Thymus (tissue), 11 donors: ENCODE results near the gene GGT6. TPM values are rescaled to one million over a fixed set of nuclear protein-coding genes. Genes with fewer than 3 reads are reported as not detected.
"Not testable (repeated sequence)": the region's sequence is repeated elsewhere in the genome, so short reads cannot be mapped to it uniquely, and the experiment has no call there.

Experiments used
- DNase-seq, 9 donors: peaks; one replicate each; pipeline ENCODE4 v3.0.0-alpha.2; 2013; ENCODE audit warnings: low spot score in 9 of 9, low read depth in 6 of 9, missing footprints in 1 of 9
- H3K27ac ChIP-seq, 2 donors: one replicate each; pipeline ENCODE4 v1.5.1; 2013; ENCODE audit warnings: control low read depth in 1 of 2, low read depth in 1 of 2, low read length in 1 of 2, mild to moderate bottlenecking in 1 of 2, moderate library complexity in 1 of 2
- H3K27me3 ChIP-seq, 2 donors: one replicate each; pipeline ENCODE4 v1.5.1; 2013; ENCODE audit warnings: low read length in 1 of 2; ENCODE audit not compliant: control insufficient read depth in 2 of 2, insufficient read depth in 1 of 2
- H3K36me3 ChIP-seq, 2 donors: one replicate each; pipeline ENCODE4 v1.5.1; 2013; ENCODE audit warnings: low read length in 1 of 2, mild to moderate bottlenecking in 1 of 2, moderate library complexity in 1 of 2; ENCODE audit not compliant: control insufficient read depth in 2 of 2, insufficient read depth in 2 of 2
- H3K4me1 ChIP-seq, 2 donors: one replicate each; pipeline ENCODE4 v1.5.1; 2013; ENCODE audit warnings: low read length in 2 of 2; ENCODE audit not compliant: control insufficient read depth in 2 of 2, insufficient read depth in 2 of 2
- H3K4me3 ChIP-seq, 2 donors: one replicate each; pipeline ENCODE4 v1.5.1; 2013; ENCODE audit warnings: low read length in 2 of 2, control low read depth in 1 of 2, mild to moderate bottlenecking in 1 of 2
- H3K9me3 ChIP-seq, 2 donors: one replicate each; pipeline ENCODE4 v1.5.1; 2013; ENCODE audit warnings: low read length in 1 of 2, mild to moderate bottlenecking in 1 of 2; ENCODE audit not compliant: control insufficient read depth in 2 of 2, insufficient read depth in 1 of 2
- WGBS: extraction: QIAGEN DNeasy Blood & Tissue Kit; methylation state at CpG from one replicate; pipeline ENCODE4 v1.1.7; 2013; 5-methylcytosine and 5-hydroxymethylcytosine counted together
- polyA plus RNA-seq: library from polyadenylated mRNA; stranded (reverse); fragments of 200-250 nt; gene quantifications from one replicate; pipeline ENCODE4 v1.2.3, GENCODE V29; 2013
- total RNA-seq: library from RNA; stranded (reverse); fragments of 120-200 nt; gene quantifications from one replicate; pipeline ENCODE4 v1.2.4, GENCODE V29; 2013
- donor health status: healthy.

The GGT6 gene
- total and polyA plus RNA-seq, 2 donors = 0.90 to 3.7 TPM

DNA sequence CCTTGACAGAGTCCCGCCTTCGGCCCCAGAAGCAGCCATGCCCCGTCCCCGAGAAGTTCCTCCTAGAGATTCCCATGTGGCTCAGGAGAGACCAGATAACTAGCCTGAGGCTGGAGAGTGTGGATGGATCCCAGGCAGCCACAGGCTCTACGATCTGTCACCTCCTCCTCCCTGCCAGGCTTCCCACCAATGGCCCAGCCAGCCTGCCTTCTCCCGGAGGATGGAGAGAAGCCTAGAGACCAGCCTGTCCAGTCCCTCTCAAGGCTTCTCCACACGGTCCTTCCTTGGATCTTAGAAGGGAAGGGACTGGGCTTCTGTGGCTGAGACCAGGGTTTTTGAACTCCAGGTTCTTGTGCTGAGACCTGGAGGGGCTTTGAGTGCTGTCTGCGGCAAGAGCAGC is 22.3 kb upstream of the GGT6 start:
- Histone ChIP-seq H3K36me3 (no peaks in the 10 kb centered on the region), H3K9me3 (no peaks in the 10 kb centered on the region), H3K27ac (no peak overlapping the region), H3K4me3 (no peak overlapping the region), H3K4me1 (peaks cover 0 to 8% of the 10 kb centered on the region in 2 donors), H3K27me3 (peaks cover 35 to 74% of the 10 kb centered on the region in 2 donors)
- 89% methylated on average over 8 of the region's 8 CpGs for WGBS
- DNase-seq = no peak

DNA sequence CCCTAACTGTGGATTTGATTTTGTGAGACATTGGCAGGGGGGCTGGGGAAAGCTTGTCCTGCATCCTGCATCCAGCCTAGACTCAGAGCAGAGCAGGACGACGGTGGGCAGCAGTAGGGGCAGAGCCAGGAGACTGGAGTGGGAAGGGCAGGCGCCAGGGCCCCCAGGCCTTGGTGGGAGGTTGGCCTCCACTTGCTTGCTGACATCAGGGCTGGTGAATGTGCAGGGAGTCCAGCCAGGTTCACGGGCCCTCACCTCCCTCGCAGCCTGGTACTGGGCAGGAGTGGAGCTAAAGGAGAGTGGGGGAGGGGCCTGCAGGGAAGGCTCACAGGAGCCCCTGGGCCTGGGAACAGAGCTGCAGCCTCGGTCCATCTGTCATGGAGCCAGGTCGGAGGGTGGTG is 21.7 kb upstream of the GGT6 start:
- no peaks in the 10 kb centered on the region for H3K9me3 ChIP-seq
- peaks cover 0 to 13% of the 10 kb centered on the region in 2 donors for H3K4me1 ChIP-seq
- 84% methylated on average over 7 of the region's 7 CpGs for WGBS
- no peak overlapping the region for H3K27ac ChIP-seq
- H3K27me3 ChIP-seq = peaks cover 34 to 73% of the 10 kb centered on the region in 2 donors
- DNase-seq = no peak
- no peak overlapping the region for H3K4me3 ChIP-seq
- no peaks in the 10 kb centered on the region for H3K36me3 ChIP-seq

DNA sequence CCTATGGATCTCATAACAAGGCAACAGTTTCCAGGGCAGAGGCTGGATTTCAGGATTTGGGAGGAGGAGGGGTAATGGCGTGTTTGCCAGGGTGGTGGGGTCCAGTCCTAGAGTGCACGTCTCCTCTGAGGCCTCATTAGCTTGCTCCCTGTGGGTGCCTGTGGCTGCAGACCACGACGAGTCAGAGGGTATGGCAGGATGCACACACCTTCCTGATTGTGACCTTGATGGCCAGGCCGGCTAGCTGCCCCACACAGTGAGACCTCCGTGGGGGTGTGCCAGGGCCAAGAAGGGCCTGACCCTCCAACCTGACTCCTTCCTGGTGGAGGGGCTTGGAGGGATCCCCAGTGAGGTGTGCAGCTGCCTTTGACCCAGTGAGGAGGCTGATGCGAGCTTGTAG is 19.9 kb upstream of the GGT6 start:
- H3K9me3 ChIP-seq = no peaks in the 10 kb centered on the region
- peaks cover 24 to 69% of the 10 kb centered on the region in 2 donors for H3K27me3 ChIP-seq
- H3K4me3 ChIP-seq = no peak overlapping the region
- H3K36me3 ChIP-seq = no peaks in the 10 kb centered on the region
- no peak overlapping the region for H3K27ac ChIP-seq
- DNase-seq = no peak
- H3K4me1 ChIP-seq = peaks cover 0 to 19% of the 10 kb centered on the region in 2 donors
- WGBS = 60% methylated on average over 7 of the region's 7 CpGs

DNA sequence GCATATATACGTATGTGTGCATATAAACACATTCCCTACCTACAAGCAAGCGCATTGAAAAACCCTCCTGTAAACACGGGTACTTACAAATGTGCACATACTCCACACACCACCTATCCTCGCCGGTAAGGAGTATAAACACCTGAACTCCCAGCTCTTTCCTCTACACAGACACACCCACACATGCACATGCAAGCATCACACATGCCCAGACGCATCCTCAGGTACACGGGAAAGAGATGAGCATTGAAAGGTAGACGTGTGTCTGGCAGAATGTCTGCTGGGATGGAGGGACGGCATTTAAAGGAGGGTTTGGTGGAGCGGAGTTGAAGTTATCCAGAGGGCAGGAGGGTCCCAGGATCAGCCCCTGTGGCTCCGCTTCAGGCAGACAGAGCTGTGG is 19.3 kb upstream of the GGT6 start:
- H3K4me3 ChIP-seq = no peak overlapping the region
- DNase-seq = no peak
- WGBS = 86% methylated on average over 11 of the region's 11 CpGs

DNA sequence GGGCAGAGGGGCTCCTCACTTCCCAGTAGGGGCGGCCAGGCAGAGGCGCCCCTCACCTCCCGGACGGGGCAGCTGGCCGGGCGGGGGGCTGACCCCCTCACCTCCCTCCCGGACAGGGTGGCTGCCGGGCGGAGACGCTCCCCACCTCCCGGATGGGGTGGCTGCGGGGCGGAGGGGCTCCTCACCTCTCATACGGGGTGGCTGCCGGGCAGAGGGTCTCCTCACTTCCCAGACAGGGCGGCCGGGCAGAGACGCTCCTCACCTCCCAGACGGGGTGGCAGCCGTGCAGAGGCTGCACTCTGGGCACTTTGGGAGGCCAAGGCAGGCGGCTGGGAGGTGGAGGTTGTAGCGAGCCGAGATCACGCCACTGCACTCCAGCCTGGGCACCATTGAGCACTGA is 18.0 kb upstream of the GGT6 start:
- peaks cover 10 to 54% of the 10 kb centered on the region in 2 donors for H3K27me3 ChIP-seq
- H3K4me1 ChIP-seq = peaks cover 0 to 11% of the 10 kb centered on the region in 2 donors
- not testable (repeated sequence) for DNase-seq, H3K9me3 ChIP-seq, H3K4me3 ChIP-seq, H3K36me3 ChIP-seq, H3K27ac ChIP-seq
- 94% methylated on average over 22 of the region's 24 CpGs for WGBS

More for the DNA sequence above, 19.3 kb upstream of the GGT6 start:
- Histone ChIP-seq H3K9me3 (no peaks in the 10 kb centered on the region), H3K27me3 (peaks cover 18 to 64% of the 10 kb centered on the region in 2 donors), H3K36me3 (no peaks in the 10 kb centered on the region), H3K4me1 (peaks cover 0 to 17% of the 10 kb centered on the region in 2 donors), H3K27ac (no peak overlapping the region)

DNA sequence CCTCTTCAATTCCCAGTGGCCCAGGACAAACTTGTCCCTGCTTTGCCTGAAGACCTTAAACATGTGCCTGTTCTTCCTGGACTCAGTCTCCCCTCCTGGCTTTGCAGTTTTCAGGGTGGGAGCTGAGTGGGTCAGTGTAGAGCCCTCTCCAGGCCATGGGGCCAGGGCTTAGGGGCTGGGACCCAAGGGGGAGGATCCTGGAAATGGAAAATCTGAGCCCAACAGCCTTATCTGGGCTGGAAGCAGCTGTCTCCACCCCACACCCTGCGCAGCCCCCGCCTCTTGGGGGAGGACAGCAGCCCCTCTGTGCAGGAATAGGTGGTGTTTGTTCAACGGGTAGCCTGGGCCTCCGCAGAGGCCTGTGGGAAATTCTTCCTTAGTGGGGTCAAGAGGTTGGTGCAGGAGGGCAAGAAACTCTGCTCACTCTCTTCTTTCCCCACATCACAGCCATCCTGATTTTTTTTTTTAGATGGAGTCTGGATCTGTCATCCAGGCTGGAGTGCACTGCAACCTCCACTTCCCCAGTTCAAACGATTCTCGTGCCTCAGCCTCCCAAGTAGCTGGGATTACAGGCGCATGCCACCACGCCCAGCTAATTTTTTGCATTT is 17.1 kb upstream of the GGT6 start:
- Histone ChIP-seq H3K4me1 (peaks cover 0 to 11% of the 10 kb centered on the region in 2 donors), H3K9me3 (peaks cover 0 to 3% of the 10 kb centered on the region in 2 donors), H3K27me3 (peaks cover 1 to 45% of the 10 kb centered on the region in 2 donors), H3K36me3 (no peaks in the 10 kb centered on the region), H3K27ac (no peak overlapping the region), H3K4me3 (no peak overlapping the region)
- WGBS = 87% methylated on average over 8 of the region's 8 CpGs
- no peak for DNase-seq

DNA sequence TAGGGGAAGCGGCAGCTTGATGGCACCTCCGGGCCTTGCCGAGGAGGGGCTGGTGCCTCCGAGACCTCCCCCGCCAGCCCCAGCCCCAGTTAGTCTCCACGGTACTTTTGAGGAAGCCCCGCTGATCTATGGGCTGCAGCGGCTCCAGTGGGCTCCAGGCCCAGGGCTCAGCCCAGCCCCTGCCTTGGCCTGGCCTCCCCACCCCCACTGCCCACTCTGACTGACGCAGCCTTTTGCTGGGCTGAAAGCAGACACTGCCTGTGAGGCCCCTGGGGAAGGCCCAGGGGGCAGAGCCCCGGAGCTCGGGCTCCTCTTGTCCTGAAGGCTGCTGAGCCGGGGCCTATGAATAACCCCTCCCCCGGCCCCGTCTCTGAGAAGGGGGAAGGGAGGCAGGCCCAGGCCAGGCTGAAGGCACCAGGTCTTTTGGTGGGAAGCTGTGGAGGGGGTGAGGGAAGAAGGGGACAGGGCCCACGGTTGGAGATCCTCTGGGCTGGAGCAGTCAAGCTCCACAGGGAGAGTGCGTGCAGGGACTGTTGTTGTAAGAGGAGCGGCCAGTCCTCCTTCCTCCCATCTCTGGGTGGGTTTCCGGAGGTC is 16.4 kb upstream of the GGT6 start:
- peaks cover 0 to 3% of the 10 kb centered on the region in 2 donors for H3K9me3 ChIP-seq
- 86% methylated on average over 18 of the region's 18 CpGs for WGBS
- peaks cover 0 to 11% of the 10 kb centered on the region in 2 donors for H3K4me1 ChIP-seq
- no peak for DNase-seq
- H3K27me3 ChIP-seq = peaks cover 0 to 39% of the 10 kb centered on the region in 2 donors
- H3K4me3 ChIP-seq = no peak overlapping the region
- H3K36me3 ChIP-seq = no peaks in the 10 kb centered on the region
- no peak overlapping the region for H3K27ac ChIP-seq

DNA sequence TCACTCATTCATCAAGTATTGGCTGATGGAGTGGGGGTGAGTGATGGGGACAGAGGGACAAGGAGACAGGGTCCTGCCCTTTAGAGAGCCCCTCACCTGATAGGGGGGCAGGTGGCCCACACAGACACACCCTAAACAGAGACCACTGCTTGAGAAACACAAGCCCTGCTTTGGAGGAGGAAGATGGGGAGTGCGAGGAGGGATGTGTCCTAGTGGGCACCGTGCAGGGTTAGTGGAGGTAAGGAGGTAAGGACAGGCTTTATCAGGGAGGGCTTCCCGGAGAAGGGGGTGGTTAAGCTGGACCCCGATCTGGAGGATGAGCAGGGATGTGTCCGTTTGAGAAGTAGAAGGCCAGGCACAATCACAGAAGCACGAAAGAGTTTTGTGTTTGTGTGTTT is 15.8 kb upstream of the GGT6 start:
- no peak for DNase-seq
- H3K4me1 ChIP-seq = peaks cover 0 to 11% of the 10 kb centered on the region in 2 donors
- 97% methylated on average over 6 of the region's 6 CpGs for WGBS
- H3K36me3 ChIP-seq = no peaks in the 10 kb centered on the region
- H3K4me3 ChIP-seq = no peak overlapping the region
- H3K9me3 ChIP-seq = peaks cover 0 to 3% of the 10 kb centered on the region in 2 donors
- no peak overlapping the region for H3K27ac ChIP-seq
- peaks cover 0 to 32% of the 10 kb centered on the region in 2 donors for H3K27me3 ChIP-seq

DNA sequence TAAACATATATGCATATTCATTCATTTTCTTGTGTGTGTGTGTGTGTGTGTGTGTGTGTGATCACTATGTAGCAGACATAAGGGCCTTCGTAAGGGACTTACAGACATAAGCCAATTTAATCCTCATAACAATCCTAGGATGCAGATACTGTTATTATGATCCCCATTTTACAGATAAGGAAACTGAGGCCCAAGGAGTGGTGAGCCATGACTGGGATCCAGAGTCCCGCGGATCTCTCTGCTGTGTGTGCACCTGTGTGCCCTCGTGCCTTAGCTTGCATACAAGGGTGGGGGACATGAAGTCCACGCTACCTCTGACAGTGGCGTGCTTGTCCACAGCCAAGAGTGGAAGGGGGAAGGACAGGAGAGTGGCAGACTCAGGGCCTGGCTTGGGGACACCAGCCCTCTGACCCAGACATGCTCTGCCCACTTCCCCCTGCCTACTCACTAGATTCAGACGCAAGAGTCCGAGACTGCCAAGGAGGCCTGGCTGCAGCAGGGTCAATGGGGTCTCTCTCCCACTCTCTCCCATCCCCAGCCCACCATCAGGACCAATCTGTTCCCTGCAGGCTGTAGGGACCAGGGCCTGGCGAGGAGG is 14.2 kb upstream of the GGT6 start:
- WGBS = 97% methylated on average over 9 of the region's 9 CpGs
- H3K27me3 ChIP-seq = peaks cover 0 to 20% of the 10 kb centered on the region in 2 donors

More for the DNA sequence above, 14.2 kb upstream of the GGT6 start:
- Histone ChIP-seq H3K4me3 (no peak overlapping the region), H3K36me3 (no peaks in the 10 kb centered on the region), H3K4me1 (peaks cover 0 to 11% of the 10 kb centered on the region in 2 donors), H3K27ac (no peak overlapping the region), H3K9me3 (peaks cover 0 to 3% of the 10 kb centered on the region in 2 donors)
- no peak for DNase-seq
